Activated CD4-positive, alpha-beta T cell treated with anti-CD3 and anti-CD28 coated beads, Interleukin-2, amount 50 U/mL, for 48 hours (primary cell): ENCODE measurements around the gene ANP32A.
A peak's percentile ranks its signal among the peaks of the same experiment; 100 is the strongest.

Source experiments
- DNase-seq, 2 experiments: peaks; one replicate each; pipeline ENCODE4 v3.0.0-alpha.2; 2020

The ANP32A gene

DNA sequence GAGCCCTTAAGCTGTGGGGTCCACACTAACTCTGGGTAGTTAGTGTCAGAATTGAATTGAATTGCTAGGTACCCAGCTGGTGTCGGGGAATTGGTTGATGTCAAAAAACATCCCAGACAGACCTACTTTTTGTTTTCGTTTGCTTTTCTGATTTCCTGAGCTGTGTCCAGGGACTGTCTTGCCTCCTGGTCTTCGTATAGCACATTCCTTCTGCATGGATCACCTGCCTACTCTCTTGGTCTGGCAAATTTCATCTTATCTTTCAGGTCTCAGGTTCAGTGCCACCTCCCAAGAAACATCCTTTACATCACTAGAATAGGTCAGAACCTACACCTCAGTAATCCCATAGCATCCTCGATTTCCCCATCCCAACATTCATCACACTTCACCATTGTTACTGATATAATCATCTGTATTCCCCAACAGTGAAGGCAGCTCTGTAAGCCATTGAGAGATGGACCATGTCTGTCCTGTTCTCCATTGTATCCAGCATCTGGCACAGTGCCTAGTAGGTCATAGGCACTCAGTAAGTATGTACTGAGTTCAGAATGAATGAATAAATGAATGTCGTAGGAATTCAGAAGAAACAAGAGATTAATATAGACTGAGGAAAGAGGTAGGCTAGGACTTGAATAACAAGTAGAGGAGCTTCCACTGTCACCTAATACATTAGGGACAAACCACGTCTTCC, 81.2 kb downstream of the ANP32A start:
- no peak for DNase-seq

DNA sequence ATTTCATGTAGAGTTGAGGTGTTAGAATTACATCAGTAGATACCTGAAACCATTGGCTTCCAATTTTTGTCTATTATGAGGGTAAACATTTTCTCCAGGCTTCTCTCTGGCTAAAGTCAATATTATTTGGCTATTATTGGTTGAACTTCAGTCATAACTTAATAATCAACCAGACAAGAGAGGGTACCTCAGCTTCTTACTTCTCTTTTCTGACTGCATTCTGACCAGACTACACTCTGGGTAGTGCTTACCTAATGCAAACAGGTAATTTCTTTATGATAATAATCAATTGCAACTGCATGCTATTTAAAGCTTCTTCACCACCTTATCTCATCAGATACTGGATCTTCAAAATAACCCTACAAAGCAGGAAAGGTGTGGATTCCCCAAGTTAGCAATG, 85.1 kb downstream of the ANP32A start:
- no peak for DNase-seq

DNA sequence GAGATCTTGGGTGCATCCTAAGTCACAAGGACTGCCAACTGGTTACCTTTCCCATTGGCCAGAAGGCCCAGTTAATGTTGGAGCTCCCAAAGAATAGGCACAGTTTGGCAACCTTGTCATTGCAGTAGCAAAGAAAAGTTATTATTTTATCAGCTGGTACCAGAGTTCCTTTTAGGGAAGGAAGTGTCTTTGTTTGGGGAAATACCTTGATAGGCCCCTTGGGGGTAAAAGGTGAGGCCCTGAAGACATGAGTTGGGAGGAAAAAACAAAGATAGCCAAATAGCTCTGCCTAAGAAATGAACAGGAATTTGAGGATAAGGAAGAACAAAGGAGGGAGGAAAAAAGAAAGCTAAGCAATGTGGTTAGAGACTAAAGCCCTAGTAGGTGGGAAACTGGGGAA, 85.8 kb downstream of the ANP32A start:
- DNase-seq: no peak

- no peak for DNase-seq
Measured at GRCh38 chr15:68734352-68734751, 86.3 kb downstream of the ANP32A start.

- DNase-seq: no peak
Measured at GRCh38 chr15:68733666-68734065, 87.0 kb downstream of the ANP32A start.

- DNase-seq: no peak
Measured at GRCh38 chr15:68732451-68732850, 88.2 kb downstream of the ANP32A start.

DNA sequence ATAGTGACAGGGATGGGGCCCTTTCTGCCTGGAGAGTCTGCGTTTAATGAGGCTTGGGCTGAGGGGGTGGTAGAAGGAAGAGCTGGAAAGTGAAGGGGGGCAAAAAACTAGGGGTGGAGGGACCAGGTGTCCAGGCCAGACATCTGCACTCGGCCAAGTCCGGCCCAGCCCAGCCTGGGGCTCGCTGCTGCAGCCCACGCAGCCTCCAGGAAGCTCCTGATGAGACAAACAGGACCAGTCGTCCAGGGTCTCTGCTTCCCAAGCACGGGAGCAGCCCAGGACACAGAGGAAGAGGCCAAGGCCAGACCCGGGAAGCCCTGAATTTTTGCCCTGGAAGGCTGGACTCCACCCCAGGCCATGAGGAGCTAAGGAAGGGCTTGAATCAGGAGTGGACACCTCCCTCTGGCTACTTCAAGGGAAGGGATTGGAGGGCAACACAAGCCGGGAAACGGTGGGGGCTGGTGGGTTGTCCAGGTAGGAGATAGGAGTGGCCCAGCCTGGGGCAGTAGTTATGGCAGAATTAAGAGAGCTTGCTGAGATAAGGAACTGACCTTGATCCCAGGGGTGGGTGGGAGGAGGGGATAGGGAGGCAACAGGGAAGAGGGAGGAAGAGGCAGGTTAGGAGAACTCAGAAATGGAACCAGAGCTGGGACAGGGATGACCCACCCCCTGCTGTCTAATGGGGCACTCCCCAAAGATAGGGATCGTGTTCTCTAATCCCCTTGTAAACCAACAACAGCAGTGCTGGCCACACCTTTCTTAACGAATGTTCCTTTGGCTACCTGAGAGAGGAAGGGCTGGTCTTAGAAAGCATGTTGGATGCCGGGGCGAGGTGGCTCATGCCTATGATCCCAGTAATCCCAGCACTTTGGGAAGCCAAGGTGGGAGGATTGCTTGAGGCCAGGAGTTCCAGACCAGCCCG, 89.5 kb downstream of the ANP32A start:
- no peak for DNase-seq

- DNase-seq: peak in 1 of 2 experiments; percentile 10
Measured at GRCh38 chr15:68730471-68730919, 90.2 kb downstream of the ANP32A start.

DNA sequence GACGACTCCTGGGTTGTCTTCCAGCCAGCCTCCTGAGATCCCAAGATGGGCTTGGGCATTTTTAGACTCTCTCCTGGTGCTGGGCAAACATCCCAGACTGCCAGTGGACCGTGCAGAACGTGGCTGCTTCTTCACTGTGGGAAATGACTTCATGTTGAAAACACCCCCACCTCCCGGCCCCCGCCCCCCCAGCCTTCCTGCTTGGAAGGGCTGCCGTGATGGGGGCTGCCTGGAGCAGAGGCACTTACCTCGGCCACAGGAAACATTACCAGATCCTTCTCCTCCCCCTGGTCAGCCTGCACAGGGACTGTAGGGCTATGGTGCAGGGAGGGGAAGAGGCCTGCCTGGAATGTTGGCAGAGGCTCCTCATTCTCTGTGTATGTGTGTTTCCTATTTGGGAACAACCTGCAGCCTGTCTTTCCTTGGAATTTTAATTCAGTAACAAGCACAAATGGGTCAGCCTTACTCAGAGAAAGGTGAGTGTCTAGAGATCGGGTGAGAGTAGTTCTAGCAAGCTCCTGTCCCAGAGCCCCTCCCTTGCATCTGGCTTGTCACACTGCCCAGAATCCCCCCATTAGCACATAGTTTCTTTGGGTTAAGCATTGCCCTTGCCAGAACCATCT, 90.8 kb downstream of the ANP32A start:
- DNase-seq: no peak
